Measurements from ENCODE around the gene CHSY1.

DNA sequence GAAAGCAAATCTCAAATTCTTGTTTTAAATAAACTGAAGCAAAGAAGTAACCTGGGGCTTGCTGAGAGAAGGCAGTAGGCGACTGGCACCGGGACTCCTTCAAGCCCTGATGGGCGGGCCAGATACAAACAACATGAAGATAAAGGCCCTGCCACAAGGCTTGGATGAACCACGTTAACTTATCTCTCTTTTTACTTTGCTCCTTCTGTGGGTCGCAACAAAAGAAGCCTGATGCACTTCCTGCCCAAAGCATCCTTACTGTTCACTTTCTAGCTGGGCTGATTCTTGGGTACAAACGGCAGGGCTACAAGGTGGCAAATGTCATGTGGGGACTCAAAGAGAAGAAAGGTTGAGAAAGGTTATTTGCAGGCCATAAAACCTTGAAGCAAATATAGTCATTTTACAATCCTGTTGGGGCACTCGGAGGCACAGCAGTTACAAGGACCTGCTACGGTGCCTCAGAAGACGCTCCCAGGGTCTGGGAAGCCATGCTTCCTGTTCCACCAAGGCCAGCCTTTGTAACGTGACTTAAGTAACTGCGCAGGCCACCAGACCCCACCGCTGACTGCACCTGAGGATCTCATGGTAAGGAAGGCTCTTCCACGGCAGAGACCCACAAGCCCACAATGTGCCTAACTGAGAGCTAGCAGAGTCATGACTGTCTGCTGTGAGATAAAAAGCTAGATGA lies 71.1 kb downstream of the CHSY1 start:
- TF ChIP-seq GATA3 (IDR thresholded peaks at IDR 0.05; ENCODE audit: low read depth, low read length): no peak
- no peak for TF ChIP-seq GATA2 (IDR thresholded peaks at IDR 0.05; ENCODE audit: low read depth, low read length)

Measured in SH-SY5Y (cell line).